ENCODE measurements around the gene PTPRK. TPM values are rescaled to one million over a fixed set of nuclear protein-coding genes. Genes with fewer than 3 reads are reported as not detected.

Gene PTPRK
- total and polyA plus RNA-seq, 2 donors (not counting 1 experiment from before 2014, with no cell fraction given) = 16.2 to 18.7 TPM

DNA sequence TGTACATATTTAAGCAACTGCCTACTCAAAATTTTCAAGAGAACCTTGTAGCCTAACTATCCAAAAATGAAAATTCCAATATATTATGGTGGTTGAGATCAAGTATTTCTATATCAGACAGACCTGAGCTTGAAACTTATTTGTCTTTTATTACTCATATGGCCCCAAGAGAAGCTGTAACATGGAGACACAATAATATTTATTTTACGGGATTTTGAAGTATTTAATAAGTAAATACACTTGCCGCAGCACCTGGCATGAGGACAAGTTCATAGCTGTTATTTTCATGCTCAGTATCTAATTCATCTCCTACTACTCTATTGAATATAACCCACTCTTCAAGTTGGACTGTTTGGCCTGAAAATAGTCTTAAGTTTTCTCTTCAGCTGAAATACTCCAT, 28.0 kb downstream of the PTPRK start:
- H3K9me3 Mint-ChIP-seq (ENCODE audit: insufficient read depth) = no peaks in the 10 kb centered on the region
- TF ChIP-seq EZH2 (IDR thresholded peaks at IDR 0.05; ENCODE audit: borderline replicate concordance, insufficient read depth, low read depth, low read length, poor library complexity, severe bottlenecking) = no peak
- TF ChIP-seq, protein P1, sequence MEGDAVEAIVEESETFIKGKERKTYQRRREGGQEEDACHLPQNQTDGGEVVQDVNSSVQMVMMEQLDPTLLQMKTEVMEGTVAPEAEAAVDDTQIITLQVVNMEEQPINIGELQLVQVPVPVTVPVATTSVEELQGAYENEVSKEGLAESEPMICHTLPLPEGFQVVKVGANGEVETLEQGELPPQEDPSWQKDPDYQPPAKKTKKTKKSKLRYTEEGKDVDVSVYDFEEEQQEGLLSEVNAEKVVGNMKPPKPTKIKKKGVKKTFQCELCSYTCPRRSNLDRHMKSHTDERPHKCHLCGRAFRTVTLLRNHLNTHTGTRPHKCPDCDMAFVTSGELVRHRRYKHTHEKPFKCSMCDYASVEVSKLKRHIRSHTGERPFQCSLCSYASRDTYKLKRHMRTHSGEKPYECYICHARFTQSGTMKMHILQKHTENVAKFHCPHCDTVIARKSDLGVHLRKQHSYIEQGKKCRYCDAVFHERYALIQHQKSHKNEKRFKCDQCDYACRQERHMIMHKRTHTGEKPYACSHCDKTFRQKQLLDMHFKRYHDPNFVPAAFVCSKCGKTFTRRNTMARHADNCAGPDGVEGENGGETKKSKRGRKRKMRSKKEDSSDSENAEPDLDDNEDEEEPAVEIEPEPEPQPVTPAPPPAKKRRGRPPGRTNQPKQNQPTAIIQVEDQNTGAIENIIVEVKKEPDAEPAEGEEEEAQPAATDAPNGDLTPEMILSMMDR (IDR thresholded peaks at IDR 0.05) = no peak
- ChIA-PET POLR2A (no interaction called here), CTCF (no interaction called here)
- H3K36me3 ChIP-seq (replicated peaks in 1 of 2; ENCODE audit: control extremely low read depth in 1 of 2, control insufficient read depth in 1 of 2, extremely low read depth in 1 of 2, insufficient read depth in 2 of 2, low read length in 1 of 2) = no peaks in the 10 kb centered on the region
- H3K4me3 Mint-ChIP-seq = no peak overlapping the region
- H4K20me1 ChIP-seq (ENCODE audit: control insufficient read depth, insufficient read depth, low read length, poor library complexity, severe bottlenecking) = no peaks in the 10 kb centered on the region
- no peaks in the 10 kb centered on the region for H3K4me1 ChIP-seq (ENCODE audit: control insufficient read depth in 2 of 2, insufficient read depth in 2 of 2, low read length in 2 of 2)
- no peaks in the 10 kb centered on the region for H3K9me3 ChIP-seq (ENCODE audit: control extremely low read depth in 1 of 3, control insufficient read depth in 2 of 3, insufficient read depth in 1 of 3, low read length in 2 of 3)
- no peak overlapping the region for H3K4me2 ChIP-seq (replicated peaks; ENCODE audit: low read depth, low read length, poor library complexity, severe bottlenecking)
- DNase-seq (no peak), ATAC-seq (ENCODE audit: low read depth) (no peak)
- no peak overlapping the region for H3K27ac ChIP-seq (ENCODE audit: low read length in 2 of 2)
- no peaks in the 10 kb centered on the region for H3K27me3 Mint-ChIP-seq
- H3K27me3 ChIP-seq (replicated peaks in 1 of 4; ENCODE audit: control extremely low read depth in 1 of 4, control insufficient read depth in 3 of 4, insufficient read depth in 4 of 4, low read length in 3 of 4) = no peaks in the 10 kb centered on the region
- no CpG with 5 or more reads among the region's 2 CpGs for WGBS (ENCODE audit: insufficient coverage)
- no peak overlapping the region for H3K27ac Mint-ChIP-seq
- no peak overlapping the region for H3K9ac ChIP-seq (ENCODE audit: low read length)
- intact Hi-C loops (cut with micrococcal nuclease) = no loop called here
- no peak overlapping the region for H2AFZ ChIP-seq (ENCODE audit: insufficient read depth, low read depth, low read length, poor library complexity, severe bottlenecking)
- no peaks in the 10 kb centered on the region for H3K4me1 Mint-ChIP-seq
- no peak overlapping the region for H3K4me3 ChIP-seq (ENCODE audit: control extremely low read depth in 1 of 5, extremely low read depth in 1 of 5, insufficient read depth in 1 of 5, low read depth in 2 of 5, low read length in 4 of 5)
- H3K79me2 ChIP-seq (ENCODE audit: control insufficient read depth, insufficient read depth, low read length) = no peaks in the 10 kb centered on the region

DNA sequence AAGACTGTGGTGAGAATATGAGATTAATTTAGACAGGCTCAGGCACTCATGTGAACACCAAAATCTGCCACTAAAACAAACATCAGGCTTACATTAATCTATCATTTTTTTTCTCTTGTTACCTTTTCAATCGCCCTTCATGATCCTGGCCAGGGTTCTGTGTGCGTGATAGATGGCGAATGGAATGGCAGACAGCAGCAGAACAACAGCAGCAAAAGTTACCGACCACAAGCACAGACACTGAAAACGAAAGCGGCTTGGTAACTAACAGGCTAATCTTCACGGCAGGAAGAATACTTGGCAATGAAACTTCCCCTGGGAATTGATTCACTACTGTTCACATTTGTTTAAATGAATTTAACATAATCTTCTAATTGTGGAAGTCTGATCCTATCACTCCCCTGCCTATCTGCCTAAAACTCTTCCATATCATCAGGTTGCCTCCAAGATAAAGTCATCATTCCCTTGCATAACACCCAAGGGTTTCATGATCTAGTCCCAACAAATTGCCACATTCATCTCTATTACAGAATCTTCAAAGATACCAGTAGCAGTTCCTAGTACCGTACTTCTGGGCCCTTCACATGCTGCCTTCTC, 28.7 kb downstream of the PTPRK start:
- Histone ChIP-seq H3K27ac (ENCODE audit: low read length in 2 of 2) (no peak overlapping the region), H3K36me3 (replicated peaks in 1 of 2; ENCODE audit: control extremely low read depth in 1 of 2, control insufficient read depth in 1 of 2, extremely low read depth in 1 of 2, insufficient read depth in 2 of 2, low read length in 1 of 2) (no peaks in the 10 kb centered on the region), H3K79me2 (ENCODE audit: control insufficient read depth, insufficient read depth, low read length) (no peaks in the 10 kb centered on the region), H3K4me1 (ENCODE audit: control insufficient read depth in 2 of 2, insufficient read depth in 2 of 2, low read length in 2 of 2) (no peaks in the 10 kb centered on the region), H3K4me2 (replicated peaks; ENCODE audit: low read depth, low read length, poor library complexity, severe bottlenecking) (no peak overlapping the region), H2AFZ (ENCODE audit: insufficient read depth, low read depth, low read length, poor library complexity, severe bottlenecking) (no peak overlapping the region), H3K4me3 (ENCODE audit: control extremely low read depth in 1 of 5, extremely low read depth in 1 of 5, insufficient read depth in 1 of 5, low read depth in 2 of 5, low read length in 4 of 5) (no peak overlapping the region), H3K27me3 (replicated peaks in 1 of 4; ENCODE audit: control extremely low read depth in 1 of 4, control insufficient read depth in 3 of 4, insufficient read depth in 4 of 4, low read length in 3 of 4) (no peaks in the 10 kb centered on the region), H3K9ac (ENCODE audit: low read length) (no peak overlapping the region), H4K20me1 (ENCODE audit: control insufficient read depth, insufficient read depth, low read length, poor library complexity, severe bottlenecking) (no peaks in the 10 kb centered on the region), H3K9me3 (ENCODE audit: control extremely low read depth in 1 of 3, control insufficient read depth in 2 of 3, insufficient read depth in 1 of 3, low read length in 2 of 3) (no peaks in the 10 kb centered on the region)
- Mint-ChIP-seq H3K4me3 (no peak overlapping the region), H3K9me3 (ENCODE audit: insufficient read depth) (no peaks in the 10 kb centered on the region), H3K4me1 (no peaks in the 10 kb centered on the region), H3K27ac (no peak overlapping the region), H3K27me3 (no peaks in the 10 kb centered on the region)
- ATAC-seq (ENCODE audit: low read depth) (no peak), DNase-seq (no peak)
- WGBS (ENCODE audit: insufficient coverage) = 69% methylated on average over 4 of the region's 8 CpGs
- ChIA-PET CTCF (no interaction called here), POLR2A (no interaction called here)
- intact Hi-C loops (cut with micrococcal nuclease) = no loop called here
- TF ChIP-seq EZH2 (IDR thresholded peaks at IDR 0.05; ENCODE audit: borderline replicate concordance, insufficient read depth, low read depth, low read length, poor library complexity, severe bottlenecking) = no peak
- TF ChIP-seq, protein P1 (IDR thresholded peaks at IDR 0.05) = no peak
